Right lobe of liver (tissue), 6 donors: Measurements from ENCODE around the gene AP3D1. TPM values are rescaled to one million over a fixed set of nuclear protein-coding genes. Genes with fewer than 3 reads are reported as not detected.

Source experiments
- ATAC-seq, 4 donors: fragments of 200-7000 bp; cut with Tn5 transposase; one replicate each; pipeline ENCODE4 v1.9.1; 2020; ENCODE audit warnings: mild to moderate bottlenecking in 4 of 4, moderate library complexity in 4 of 4
- DNase-seq, 3 donors: peaks; one replicate each; pipeline ENCODE4 v3.0.0-alpha.2; 2020
- H3K27ac ChIP-seq, 3 donors: fragments of 200-600 bp; one replicate each; pipeline ENCODE4 v1.8.0; 2022
- H3K27me3 ChIP-seq, 2 donors: fragments of 200-600 bp; one replicate each; pipeline ENCODE4 v1.8.0; 2022
- H3K36me3 ChIP-seq, 4 donors: fragments of 200-600 bp; sonication (generic) in 1 of 4; one replicate each; pipeline versions ENCODE4 v1.5.1 to v1.8.0; 2017 to 2022; ENCODE audit warnings: control low read depth in 1 of 4
- H3K4me1 ChIP-seq, 4 donors: fragments of 200-600 bp; sonication (generic) in 1 of 4; one replicate each; pipeline versions ENCODE4 v1.5.1 to v1.8.0; 2017 to 2022; ENCODE audit warnings: control low read depth in 1 of 4
- H3K4me3 ChIP-seq, 3 donors: fragments of 200-600 bp; one replicate each; pipeline ENCODE4 v1.8.0; 2022
- H3K9me3 ChIP-seq, 4 donors: fragments of 200-600 bp; sonication (generic) in 1 of 4; one replicate each; pipeline versions ENCODE4 v1.5.1 to v1.8.0; 2017 to 2022; ENCODE audit warnings: control low read depth in 1 of 4
- CTCF ChIP-seq, 4 donors: fragments of 200-600 bp in 3 of 4; fragments of 450-650 bp in 1 of 4; IDR thresholded peaks; one replicate each; pipeline versions ENCODE4 v1.5.1 to v1.8.0; 2016 to 2022; ENCODE audit warnings: antibody characterized with exemption in 4 of 4, mild to moderate bottlenecking in 2 of 4
- POLR2A ChIP-seq: fragments of 450-650 bp; IDR thresholded peaks from one replicate; pipeline ENCODE4 v1.6.1; 2017; ENCODE audit warnings: antibody characterized with exemption, mild to moderate bottlenecking
- WGBS: methylation state at CpG from one replicate; pipeline ENCODE4 v1.1.6; 2018; ENCODE audit warnings: low coverage, low lambda C conversion rate; ENCODE audit not compliant: insufficient coverage; ENCODE audit errors: missing lambda C conversion rate; 5-methylcytosine and 5-hydroxymethylcytosine counted together
- intact Hi-C, 2 donors: fragments of 100-400 bp; cut with DNase I; formaldehyde crosslinking; loops; one replicate each; pipeline versions ENCODE4 v1.11.2 to v1.14.1; 2022
- total RNA-seq, 6 experiments: library from RNA; depleted of rRNA in 2 of 6; stranded (reverse); fragments of >200 nt in 2 of 6; fragmentation: NEBNext Ultra II Directional in 3 of 6; extraction: Animal tissue kit (Norgen Biotek cat#: 25700) in 3 of 6; gene quantifications; one replicate each; pipeline versions ENCODE4 v1.1.0 to v1.2.4, GENCODE V29; 2016 to 2023
- donor health status: DM: no; HTN: yes; CAD: no.
- donor health status: DM: no; HTN: no; CAD: no.
- donor health status: DM: no; HTN: no; CAD: no.
- donor health status: DM: no; HTN: yes; CAD: no.
- donor health status: DM: no; HTN: yes; CAD: no.

Gene AP3D1
- total RNA-seq, 6 experiments from 2014 or later: 55.5 to 99.0 (median 65.5) TPM

GRCh38 chr19:2194513-2195078 is 43.2 kb upstream of the AP3D1 start:
- peaks cover 0 to 29% (median 6%) of the 10 kb centered on the region in 4 donors for H3K36me3 ChIP-seq

GRCh38 chr19:2193807-2194206 is 42.4 kb upstream of the AP3D1 start:
- H3K36me3 ChIP-seq: peaks cover 0 to 29% (median 6%) of the 10 kb centered on the region in 4 donors

More at GRCh38 chr19:2194513-2195078, 43.2 kb upstream of the AP3D1 start:
- no peak for ATAC-seq
- intact Hi-C loops: no loop called here
- no peak for TF ChIP-seq POLR2A
- 92% methylated on average over 13 of the region's 25 CpGs for WGBS
- Histone ChIP-seq H3K4me1 (no peaks in the 10 kb centered on the region), H3K27me3 (no peaks in the 10 kb centered on the region), H3K27ac (no peak overlapping the region), H3K4me3 (no peak overlapping the region), H3K9me3 (no peaks in the 10 kb centered on the region)
- no peak for DNase-seq

GRCh38 chr19:2192862-2193261 is 41.5 kb upstream of the AP3D1 start:
- TF ChIP-seq CTCF (IDR thresholded peaks at IDR 0.05): no peak
- TF ChIP-seq POLR2A: no peak
- Histone ChIP-seq H3K27ac (no peak overlapping the region), H3K9me3 (no peaks in the 10 kb centered on the region), H3K4me3 (no peak overlapping the region), H3K36me3 (peaks cover 0 to 29% (median 6%) of the 10 kb centered on the region in 4 donors), H3K4me1 (no peaks in the 10 kb centered on the region), H3K27me3 (no peaks in the 10 kb centered on the region)
- no CpG with 5 or more reads among the region's 17 CpGs for WGBS
- intact Hi-C loops: no loop called here
- DNase-seq (no peak), ATAC-seq (no peak)

More at GRCh38 chr19:2193807-2194206, 42.4 kb upstream of the AP3D1 start:
- Histone ChIP-seq H3K4me3 (no peak overlapping the region), H3K9me3 (no peaks in the 10 kb centered on the region), H3K27me3 (no peaks in the 10 kb centered on the region), H3K4me1 (no peaks in the 10 kb centered on the region), H3K27ac (no peak overlapping the region)
- DNase-seq (no peak), ATAC-seq (no peak)
- 83% methylated on average over 1 of the region's 18 CpGs for WGBS
- intact Hi-C loops: no loop called here
- TF ChIP-seq POLR2A (no peak), CTCF (IDR thresholded peaks at IDR 0.05) (no peak)

GRCh38 chr19:2191456-2192310 is 40.3 kb upstream of the AP3D1 start:
- TF ChIP-seq POLR2A: no peak
- no peak for TF ChIP-seq CTCF (IDR thresholded peaks at IDR 0.05)
- peaks cover 0 to 28% (median 8%) of the 10 kb centered on the region in 4 donors for H3K36me3 ChIP-seq
- intact Hi-C loops: no loop called here
- H3K27ac ChIP-seq: no peak overlapping the region
- H3K4me1 ChIP-seq: no peaks in the 10 kb centered on the region
- ATAC-seq (no peak), DNase-seq (no peak)
- no peaks in the 10 kb centered on the region for H3K9me3 ChIP-seq
- H3K4me3 ChIP-seq: no peak overlapping the region
- H3K27me3 ChIP-seq: no peaks in the 10 kb centered on the region
- WGBS: 100% methylated on average over 10 of the region's 32 CpGs

- intact Hi-C loops: no loop called here
- Histone ChIP-seq H3K4me3 (no peak overlapping the region), H3K27ac (no peak overlapping the region), H3K36me3 (peaks cover 0 to 33% (median 11%) of the 10 kb centered on the region in 4 donors), H3K9me3 (no peaks in the 10 kb centered on the region), H3K27me3 (no peaks in the 10 kb centered on the region), H3K4me1 (no peaks in the 10 kb centered on the region)
- 90% methylated on average over 10 of the region's 37 CpGs for WGBS
- DNase-seq: no peak
- no peak for ATAC-seq
- TF ChIP-seq CTCF (IDR thresholded peaks at IDR 0.05) (no peak), POLR2A (no peak)
Observed at GRCh38 chr19:2190848-2191455, 39.6 kb upstream of the AP3D1 start.
